Fibroblast of lung (primary cell): Measurements from ENCODE around the gene PFDN1.

Experiments used
- EZH2 ChIP-seq: IDR thresholded peaks from 2 replicates; pipeline ENCODE4 v1.5.1; 2012; ENCODE audit warnings: low read length, control low read depth, mild to moderate bottlenecking; ENCODE audit errors: missing control alignments
- TF ChIP-seq, protein P1 (sequence below), 2 donors: IDR thresholded peaks in 1 of 2; conservative IDR thresholded peaks in 1 of 2; 1 replicate in 1 of 2; 2 replicates in 1 of 2; pipeline ENCODE4 v1.5.1; 2011 to 2012; ENCODE audit warnings: low read length in 2 of 2, control low read depth in 1 of 2, inconsistent platforms in 1 of 2, low read depth in 1 of 2, mild to moderate bottlenecking in 1 of 2

DNA sequence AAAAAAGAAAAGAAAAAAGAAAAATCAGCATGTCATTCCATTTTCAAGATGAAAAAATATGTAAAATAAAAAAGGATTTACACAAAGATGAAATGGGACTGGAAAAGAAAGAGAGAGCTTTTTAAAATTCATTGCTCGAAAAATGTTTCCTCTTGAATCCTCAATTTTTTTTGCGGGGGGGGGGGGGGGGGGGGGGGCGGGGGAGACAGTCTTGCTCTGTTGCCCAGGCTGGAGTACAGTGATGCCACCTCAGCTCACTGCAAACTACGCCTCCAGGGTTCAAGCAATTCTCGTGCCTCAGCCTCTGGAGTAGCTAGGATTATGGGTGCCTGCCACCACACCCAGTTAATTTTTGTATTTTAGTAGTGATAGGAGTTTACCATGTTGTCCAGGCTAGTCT lies 16.5 kb downstream of the PFDN1 start:
- TF ChIP-seq, protein P1, sequence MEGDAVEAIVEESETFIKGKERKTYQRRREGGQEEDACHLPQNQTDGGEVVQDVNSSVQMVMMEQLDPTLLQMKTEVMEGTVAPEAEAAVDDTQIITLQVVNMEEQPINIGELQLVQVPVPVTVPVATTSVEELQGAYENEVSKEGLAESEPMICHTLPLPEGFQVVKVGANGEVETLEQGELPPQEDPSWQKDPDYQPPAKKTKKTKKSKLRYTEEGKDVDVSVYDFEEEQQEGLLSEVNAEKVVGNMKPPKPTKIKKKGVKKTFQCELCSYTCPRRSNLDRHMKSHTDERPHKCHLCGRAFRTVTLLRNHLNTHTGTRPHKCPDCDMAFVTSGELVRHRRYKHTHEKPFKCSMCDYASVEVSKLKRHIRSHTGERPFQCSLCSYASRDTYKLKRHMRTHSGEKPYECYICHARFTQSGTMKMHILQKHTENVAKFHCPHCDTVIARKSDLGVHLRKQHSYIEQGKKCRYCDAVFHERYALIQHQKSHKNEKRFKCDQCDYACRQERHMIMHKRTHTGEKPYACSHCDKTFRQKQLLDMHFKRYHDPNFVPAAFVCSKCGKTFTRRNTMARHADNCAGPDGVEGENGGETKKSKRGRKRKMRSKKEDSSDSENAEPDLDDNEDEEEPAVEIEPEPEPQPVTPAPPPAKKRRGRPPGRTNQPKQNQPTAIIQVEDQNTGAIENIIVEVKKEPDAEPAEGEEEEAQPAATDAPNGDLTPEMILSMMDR (conservative IDR thresholded peaks at IDR 0.05 in 1 of 2, IDR thresholded peaks at IDR 0.05 in 1 of 2; ENCODE audit: low read depth in 1 of 2, low read length in 2 of 2), result no peak
- TF ChIP-seq EZH2, result no peak
